ENCODE data around the gene TANC1. TPM values are rescaled to one million over a fixed set of nuclear protein-coding genes. Genes with fewer than 3 reads are reported as not detected.

The TANC1 gene
- total and polyA plus RNA-seq, 2 donors (not counting 3 experiments of a cell fraction or from before 2014, with no cell fraction given): 58.9 to 99.4 TPM

GRCh38 chr2:159275111-159275510 lies 306.7 kb downstream of the TANC1 start:
- FAIRE-seq (no peak), DNase-seq (ENCODE audit: low read depth, low spot score) (no peak)
- Histone ChIP-seq H3K79me2 (ENCODE audit: control insufficient read depth, insufficient read depth, low read length) (no peaks in the 10 kb centered on the region), H3K4me1 (ENCODE audit: control insufficient read depth, extremely low read depth, insufficient read depth, low read length) (no peaks in the 10 kb centered on the region), H3K27me3 (ENCODE audit: control insufficient read depth in 2 of 2, insufficient read depth in 2 of 2, low read length in 2 of 2) (no peaks in the 10 kb centered on the region), H3K27ac (ENCODE audit: insufficient read depth, low read depth, low read length) (no peak overlapping the region), H3K9me3 (replicated peaks; ENCODE audit: control insufficient read depth, insufficient read depth, low read length) (no peaks in the 10 kb centered on the region), H3K4me3 (replicated peaks in 1 of 3; ENCODE audit: insufficient read depth in 1 of 3, low read depth in 1 of 3, low read length in 3 of 3) (no peak overlapping the region), H4K20me1 (replicated peaks; ENCODE audit: control insufficient read depth, extremely low read depth, insufficient read depth, low read length) (no peaks in the 10 kb centered on the region), H3K4me2 (ENCODE audit: insufficient read depth, low read length) (no peak overlapping the region), H3K9me1 (replicated peaks; ENCODE audit: control insufficient read depth, extremely low read depth, insufficient read depth, low read length) (peaks cover 2% of the 10 kb centered on the region), H2AFZ (ENCODE audit: low read depth, low read length) (no peak overlapping the region), H3K36me3 (ENCODE audit: control insufficient read depth in 2 of 2, extremely low read depth in 1 of 2, insufficient read depth in 2 of 2, low read length in 2 of 2) (no peaks in the 10 kb centered on the region), H3K9ac (replicated peaks; ENCODE audit: extremely low read depth, insufficient read depth, low read length) (no peak overlapping the region)
- dilution Hi-C loops (cut with MboI; ENCODE audit: extremely low pct_ligation_motif_present, low sequenced_read_pairs): no loop called here
- no TSS peak for BruUV-seq (replicated peaks)
- TF ChIP-seq MYC (IDR thresholded peaks at IDR 0.05; ENCODE audit: low read depth, low read length) (no peak), JUN (IDR thresholded peaks at IDR 0.05; ENCODE audit: borderline replicate concordance, insufficient read depth, insufficient read length, low read depth) (no peak), POLR2AphosphoS5 (IDR thresholded peaks at IDR 0.05; ENCODE audit: insufficient read depth, low read depth, low read length) (no peak), POLR2A (IDR thresholded peaks at IDR 0.05; ENCODE audit: low read depth, low read length) (no peak), GATA2 (IDR thresholded peaks at IDR 0.05; ENCODE audit: insufficient read depth, insufficient read length, low read depth, low read length) (no peak), FOS (IDR thresholded peaks at IDR 0.05; ENCODE audit: borderline replicate concordance, insufficient read depth, low read length) (no peak), EZH2 (IDR thresholded peaks at IDR 0.05; ENCODE audit: borderline replicate concordance, low read depth, low read length, severe bottlenecking) (no peak)
- TF ChIP-seq, protein P1, sequence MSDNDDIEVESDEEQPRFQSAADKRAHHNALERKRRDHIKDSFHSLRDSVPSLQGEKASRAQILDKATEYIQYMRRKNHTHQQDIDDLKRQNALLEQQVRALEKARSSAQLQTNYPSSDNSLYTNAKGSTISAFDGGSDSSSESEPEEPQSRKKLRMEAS (IDR thresholded peaks at IDR 0.05; ENCODE audit: insufficient read depth, insufficient read length): no peak
- TF ChIP-seq, protein P2, sequence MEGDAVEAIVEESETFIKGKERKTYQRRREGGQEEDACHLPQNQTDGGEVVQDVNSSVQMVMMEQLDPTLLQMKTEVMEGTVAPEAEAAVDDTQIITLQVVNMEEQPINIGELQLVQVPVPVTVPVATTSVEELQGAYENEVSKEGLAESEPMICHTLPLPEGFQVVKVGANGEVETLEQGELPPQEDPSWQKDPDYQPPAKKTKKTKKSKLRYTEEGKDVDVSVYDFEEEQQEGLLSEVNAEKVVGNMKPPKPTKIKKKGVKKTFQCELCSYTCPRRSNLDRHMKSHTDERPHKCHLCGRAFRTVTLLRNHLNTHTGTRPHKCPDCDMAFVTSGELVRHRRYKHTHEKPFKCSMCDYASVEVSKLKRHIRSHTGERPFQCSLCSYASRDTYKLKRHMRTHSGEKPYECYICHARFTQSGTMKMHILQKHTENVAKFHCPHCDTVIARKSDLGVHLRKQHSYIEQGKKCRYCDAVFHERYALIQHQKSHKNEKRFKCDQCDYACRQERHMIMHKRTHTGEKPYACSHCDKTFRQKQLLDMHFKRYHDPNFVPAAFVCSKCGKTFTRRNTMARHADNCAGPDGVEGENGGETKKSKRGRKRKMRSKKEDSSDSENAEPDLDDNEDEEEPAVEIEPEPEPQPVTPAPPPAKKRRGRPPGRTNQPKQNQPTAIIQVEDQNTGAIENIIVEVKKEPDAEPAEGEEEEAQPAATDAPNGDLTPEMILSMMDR (IDR thresholded peaks at IDR 0.05; ENCODE audit: extremely low read depth in 1 of 2, insufficient read depth in 1 of 2, low read depth in 1 of 2, low read length in 2 of 2): no peak
- ChIA-PET CTCF (interaction anchor here (1.0 kb wide), 1 partner anchor 11 kb away, joined by 3 read pairs; the partner anchor contains the start of gene WDSUB1), POLR2A (no interaction called here)
- intact Hi-C loops (cut with micrococcal nuclease): no loop called here
